Hepatocyte (in vitro differentiated cells): ENCODE measurements around the gene KRTAP5-1.

Experiments
- EZH2 ChIP-seq: fragments of 200-600 bp; sonication (generic); IDR thresholded peaks from 2 replicates; pipeline ENCODE4 v1.6.1; 2016; ENCODE audit warnings: antibody characterized with exemption, mild to moderate bottlenecking, borderline replicate concordance
- TF ChIP-seq, protein P1 (sequence below): fragments of 200-600 bp; sonication (generic); IDR thresholded peaks from 2 replicates; pipeline ENCODE4 v1.5.1; 2016; ENCODE audit warnings: antibody characterized with exemption, mild to moderate bottlenecking; ENCODE audit not compliant: poor library complexity

DNA sequence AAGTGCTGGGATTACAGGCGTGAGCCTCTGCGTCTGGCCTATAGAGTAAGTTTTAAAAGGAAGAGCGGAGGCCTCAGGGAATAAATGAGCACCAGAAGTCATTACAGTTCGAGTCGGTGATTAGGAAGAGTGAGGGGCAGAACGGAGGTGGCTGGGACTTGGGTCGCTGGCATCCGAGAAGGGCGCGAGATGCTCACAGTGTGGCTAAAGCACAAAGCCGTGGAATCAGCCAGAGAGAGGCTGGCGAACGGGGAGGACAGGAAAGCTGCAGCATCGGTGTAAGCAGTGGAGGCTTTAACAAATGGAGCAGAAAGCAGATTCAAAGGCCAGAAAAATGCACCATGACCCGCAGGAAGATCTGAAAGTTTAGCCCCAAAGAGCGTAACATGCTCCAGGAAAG lies 39.5 kb upstream of the KRTAP5-1 start:
- TF ChIP-seq, protein P1, sequence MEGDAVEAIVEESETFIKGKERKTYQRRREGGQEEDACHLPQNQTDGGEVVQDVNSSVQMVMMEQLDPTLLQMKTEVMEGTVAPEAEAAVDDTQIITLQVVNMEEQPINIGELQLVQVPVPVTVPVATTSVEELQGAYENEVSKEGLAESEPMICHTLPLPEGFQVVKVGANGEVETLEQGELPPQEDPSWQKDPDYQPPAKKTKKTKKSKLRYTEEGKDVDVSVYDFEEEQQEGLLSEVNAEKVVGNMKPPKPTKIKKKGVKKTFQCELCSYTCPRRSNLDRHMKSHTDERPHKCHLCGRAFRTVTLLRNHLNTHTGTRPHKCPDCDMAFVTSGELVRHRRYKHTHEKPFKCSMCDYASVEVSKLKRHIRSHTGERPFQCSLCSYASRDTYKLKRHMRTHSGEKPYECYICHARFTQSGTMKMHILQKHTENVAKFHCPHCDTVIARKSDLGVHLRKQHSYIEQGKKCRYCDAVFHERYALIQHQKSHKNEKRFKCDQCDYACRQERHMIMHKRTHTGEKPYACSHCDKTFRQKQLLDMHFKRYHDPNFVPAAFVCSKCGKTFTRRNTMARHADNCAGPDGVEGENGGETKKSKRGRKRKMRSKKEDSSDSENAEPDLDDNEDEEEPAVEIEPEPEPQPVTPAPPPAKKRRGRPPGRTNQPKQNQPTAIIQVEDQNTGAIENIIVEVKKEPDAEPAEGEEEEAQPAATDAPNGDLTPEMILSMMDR, result no peak
- TF ChIP-seq EZH2, result no peak
